Measurements from ENCODE around the gene TSPYL4. TPM values are rescaled to one million over a fixed set of nuclear protein-coding genes. Genes with fewer than 3 reads are reported as not detected.

The TSPYL4 gene
- total RNA-seq, 1 donor from 2014 or later: 8.8 TPM

DNA sequence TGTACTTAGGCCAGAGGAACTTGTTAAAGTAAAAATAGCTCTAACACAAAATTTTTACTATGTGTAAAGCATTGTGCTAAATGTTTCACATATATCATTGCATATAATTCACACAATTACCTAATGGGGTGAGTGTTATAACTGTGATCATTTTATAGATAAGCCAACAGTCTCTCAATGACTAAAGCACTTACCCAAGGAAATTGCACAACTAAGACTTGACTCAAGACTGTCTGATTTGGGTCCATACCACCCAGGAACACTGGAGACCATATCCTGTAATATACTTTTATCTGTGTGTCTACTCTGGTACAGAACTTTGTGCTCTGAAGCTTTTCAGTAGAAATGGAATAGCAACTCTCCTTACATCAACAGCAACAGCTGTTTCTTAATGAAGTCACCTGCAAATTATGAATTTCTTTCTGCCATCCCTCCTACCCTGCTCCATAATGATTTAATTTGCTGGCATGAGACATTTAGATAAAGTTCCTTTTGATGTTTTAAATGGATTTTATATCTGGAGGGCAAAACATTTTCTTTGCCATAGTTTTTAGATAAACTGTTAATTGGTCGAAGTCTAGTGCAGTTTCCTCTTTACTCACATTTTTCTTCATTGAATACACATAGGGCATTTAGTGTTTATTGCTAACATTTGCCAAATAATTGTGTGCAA lies 47.5 kb downstream of the TSPYL4 start:
- Histone ChIP-seq H3K4me1 (no peaks in the 10 kb centered on the region), H3K27me3 (no peaks in the 10 kb centered on the region), H3K36me3 (no peaks in the 10 kb centered on the region), H3K4me3 (no peak overlapping the region), H3K9me3 (no peaks in the 10 kb centered on the region), H3K27ac (no peak overlapping the region)
- TF ChIP-seq, protein P1, sequence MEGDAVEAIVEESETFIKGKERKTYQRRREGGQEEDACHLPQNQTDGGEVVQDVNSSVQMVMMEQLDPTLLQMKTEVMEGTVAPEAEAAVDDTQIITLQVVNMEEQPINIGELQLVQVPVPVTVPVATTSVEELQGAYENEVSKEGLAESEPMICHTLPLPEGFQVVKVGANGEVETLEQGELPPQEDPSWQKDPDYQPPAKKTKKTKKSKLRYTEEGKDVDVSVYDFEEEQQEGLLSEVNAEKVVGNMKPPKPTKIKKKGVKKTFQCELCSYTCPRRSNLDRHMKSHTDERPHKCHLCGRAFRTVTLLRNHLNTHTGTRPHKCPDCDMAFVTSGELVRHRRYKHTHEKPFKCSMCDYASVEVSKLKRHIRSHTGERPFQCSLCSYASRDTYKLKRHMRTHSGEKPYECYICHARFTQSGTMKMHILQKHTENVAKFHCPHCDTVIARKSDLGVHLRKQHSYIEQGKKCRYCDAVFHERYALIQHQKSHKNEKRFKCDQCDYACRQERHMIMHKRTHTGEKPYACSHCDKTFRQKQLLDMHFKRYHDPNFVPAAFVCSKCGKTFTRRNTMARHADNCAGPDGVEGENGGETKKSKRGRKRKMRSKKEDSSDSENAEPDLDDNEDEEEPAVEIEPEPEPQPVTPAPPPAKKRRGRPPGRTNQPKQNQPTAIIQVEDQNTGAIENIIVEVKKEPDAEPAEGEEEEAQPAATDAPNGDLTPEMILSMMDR (IDR thresholded peaks at IDR 0.05): no peak
- no peak for DNase-seq (ENCODE audit: low spot score in 2 of 2)
- intact Hi-C loops (cut with DNase I): no loop called here

GRCh38 chr6:116205281-116205680 lies 48.6 kb downstream of the TSPYL4 start:
- H3K4me1 ChIP-seq: no peaks in the 10 kb centered on the region
- no peak for DNase-seq (ENCODE audit: low spot score in 2 of 2)
- no peaks in the 10 kb centered on the region for H3K9me3 ChIP-seq
- TF ChIP-seq, protein P1 (IDR thresholded peaks at IDR 0.05): no peak
- no peak overlapping the region for H3K27ac ChIP-seq
- H3K4me3 ChIP-seq: no peak overlapping the region
- no peaks in the 10 kb centered on the region for H3K27me3 ChIP-seq
- intact Hi-C loops (cut with DNase I): no loop called here
- H3K36me3 ChIP-seq: no peaks in the 10 kb centered on the region

GRCh38 chr6:116201538-116201937 lies 52.3 kb downstream of the TSPYL4 start:
- H3K27ac ChIP-seq: no peak overlapping the region
- peaks cover 0 to 6% of the 10 kb centered on the region in 2 donors for H3K36me3 ChIP-seq
- no peaks in the 10 kb centered on the region for H3K27me3 ChIP-seq
- no peak for DNase-seq (ENCODE audit: low spot score in 2 of 2)
- no peaks in the 10 kb centered on the region for H3K4me1 ChIP-seq
- TF ChIP-seq, protein P1 (IDR thresholded peaks at IDR 0.05): no peak
- H3K4me3 ChIP-seq: no peak overlapping the region
- no peaks in the 10 kb centered on the region for H3K9me3 ChIP-seq
- intact Hi-C loops (cut with DNase I): no loop called here

DNA sequence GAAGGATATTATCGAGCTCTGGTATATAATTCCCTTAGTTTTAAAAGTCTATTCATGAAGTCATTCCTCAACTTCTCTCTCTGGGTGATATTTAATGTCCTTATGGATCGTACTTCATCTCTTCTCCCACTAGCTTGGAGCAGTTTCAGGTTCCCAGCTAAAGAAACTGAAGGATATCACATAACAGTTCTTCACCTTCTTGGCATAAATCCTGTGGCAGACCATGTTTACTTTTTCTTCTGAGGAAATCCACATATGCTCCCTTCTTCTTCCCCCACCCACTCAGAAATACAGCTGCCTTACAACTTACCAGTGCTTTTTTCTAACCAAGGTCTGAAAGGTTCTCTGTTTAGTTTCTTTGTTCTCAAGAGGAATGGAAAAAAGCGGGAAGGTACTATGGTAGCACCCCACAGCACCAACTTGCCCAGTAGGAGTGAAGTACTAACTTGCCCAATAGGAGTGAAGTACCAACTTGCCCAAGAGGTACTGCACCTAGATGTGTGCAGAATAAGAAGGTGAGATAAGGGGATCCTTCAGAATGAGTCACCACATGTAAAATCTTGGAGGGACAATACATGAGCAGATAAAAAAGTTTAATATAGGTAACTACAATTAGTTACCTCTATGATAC lies 53.1 kb downstream of the TSPYL4 start:
- Histone ChIP-seq H3K27ac (no peak overlapping the region), H3K4me3 (no peak overlapping the region), H3K9me3 (no peaks in the 10 kb centered on the region), H3K27me3 (no peaks in the 10 kb centered on the region), H3K4me1 (no peaks in the 10 kb centered on the region), H3K36me3 (peaks cover 0 to 6% of the 10 kb centered on the region in 2 donors)
- no peak for DNase-seq (ENCODE audit: low spot score in 2 of 2)
- TF ChIP-seq, protein P1 (IDR thresholded peaks at IDR 0.05): no peak
- intact Hi-C loops (cut with DNase I): no loop called here

Other genes with a start within 250 kb of the TSPYL4 start
- 8.4 TPM for gene FRK, start 193.2 kb downstream of the TSPYL4 start, total RNA-seq
- gene NT5DC1, start 153.2 kb downstream of the TSPYL4 start, total RNA-seq: 4.6 TPM
- gene COL10A1, start 127.9 kb downstream of the TSPYL4 start, total RNA-seq: not detected
- gene TSPYL1, start 25.9 kb upstream of the TSPYL4 start, total RNA-seq: 36.6 TPM
- 27.6 TPM for gene DSE, start 116.9 kb upstream of the TSPYL4 start, total RNA-seq
- gene CALHM6, start 207.3 kb upstream of the TSPYL4 start, total RNA-seq: not detected